GM23338 (cell line): ENCODE measurements around the gene DMD. TPM values are rescaled to one million over a fixed set of nuclear protein-coding genes. Genes with fewer than 3 reads are reported as not detected.

ENCODE experiments used
- ATAC-seq: fragments of 200-7000 bp; cut with Tn5 transposase; 3 replicates; pipeline ENCODE4 v1.9.1; 2020
- DNase-seq: peaks from one replicate; pipeline ENCODE4 v3.0.0-alpha.2; 2015; ENCODE audit warnings: low spot score
- H2AFZ ChIP-seq: fragments of 200-600 bp; sonication (generic); 2 replicates; pipeline ENCODE4 v1.8.0; 2016; ENCODE audit warnings: antibody characterized with exemption, mild to moderate bottlenecking, moderate library complexity
- H3F3A ChIP-seq: fragments of 200-600 bp; sonication (generic); replicated peaks from 2 replicates; pipeline ENCODE4 v1.8.0; 2017; ENCODE audit warnings: antibody characterized with exemption, mixed run types, low read depth
- H3K27ac ChIP-seq: fragments of 200-600 bp; sonication (generic); 2 replicates; pipeline ENCODE4 v1.6.1; 2016; ENCODE audit warnings: low read depth
- H3K27me3 ChIP-seq: fragments of 200-600 bp; sonication (generic); 2 replicates; pipeline ENCODE4 v1.8.0; 2016; ENCODE audit warnings: mild to moderate bottlenecking, mixed run types, moderate library complexity; ENCODE audit not compliant: insufficient read depth
- H3K36me3 ChIP-seq: fragments of 200-600 bp; sonication (generic); 2 replicates; pipeline ENCODE4 v1.8.0; 2016; ENCODE audit warnings: mild to moderate bottlenecking; ENCODE audit not compliant: insufficient read depth
- H3K4me1 ChIP-seq: fragments of 200-600 bp; sonication (generic); 2 replicates; pipeline ENCODE4 v1.8.0; 2016; ENCODE audit warnings: mild to moderate bottlenecking, moderate library complexity; ENCODE audit not compliant: insufficient read depth
- H3K4me2 ChIP-seq: fragments of 200-600 bp; sonication (generic); 2 replicates; pipeline ENCODE4 v1.7.1; 2017; ENCODE audit warnings: mixed run types
- H3K4me3 ChIP-seq: fragments of 200-600 bp; sonication (generic); 2 replicates; pipeline ENCODE4 v1.6.1; 2016; ENCODE audit warnings: mixed run types
- H3K79me2 ChIP-seq: fragments of 200-600 bp; sonication (generic); replicated peaks from 2 replicates; pipeline ENCODE4 v1.8.0; 2017; ENCODE audit warnings: mild to moderate bottlenecking; ENCODE audit not compliant: insufficient read depth
- H3K9me2 ChIP-seq: fragments of 200-600 bp; sonication (generic); 2 replicates; pipeline ENCODE4 v1.8.0; 2017; ENCODE audit not compliant: insufficient read depth
- H4K20me1 ChIP-seq: fragments of 200-600 bp; sonication (generic); replicated peaks from 2 replicates; pipeline ENCODE4 v1.8.0; 2017; ENCODE audit warnings: mild to moderate bottlenecking; ENCODE audit not compliant: insufficient read depth
- H3K27ac Mint-ChIP-seq: 2 replicates; pipeline ENCODE4 v1.8.0; 2020; ENCODE audit warnings: inconsistent platforms, mild to moderate bottlenecking, moderate library complexity, mixed read lengths
- H3K27me3 Mint-ChIP-seq: 3 replicates; pipeline ENCODE4 v1.8.0; 2022; ENCODE audit warnings: low read depth, mild to moderate bottlenecking, moderate library complexity, mixed read lengths, inconsistent platforms; ENCODE audit not compliant: insufficient read depth, poor library complexity
- H3K36me3 Mint-ChIP-seq: 3 replicates; pipeline ENCODE4 v1.8.0; 2021; ENCODE audit warnings: low read depth, mild to moderate bottlenecking, inconsistent platforms, moderate library complexity, mixed read lengths
- H3K4me1 Mint-ChIP-seq: 3 replicates; pipeline ENCODE4 v1.8.0; 2020; ENCODE audit warnings: mild to moderate bottlenecking, inconsistent platforms, mixed read lengths
- H3K4me3 Mint-ChIP-seq: 3 replicates; pipeline ENCODE4 v1.8.0; 2021; ENCODE audit warnings: moderate library complexity, mild to moderate bottlenecking, inconsistent platforms, mixed read lengths
- H3K9me3 Mint-ChIP-seq: 3 replicates; pipeline ENCODE4 v1.8.0; 2020; ENCODE audit warnings: moderate library complexity, mild to moderate bottlenecking, inconsistent platforms, mixed read lengths
- EZH2 ChIP-seq: fragments of 200-600 bp; sonication (generic); IDR thresholded peaks from one replicate; pipeline ENCODE4 v1.8.0; 2017; ENCODE audit warnings: antibody characterized with exemption, mild to moderate bottlenecking, low read depth; ENCODE audit not compliant: unreplicated experiment
- EZH2phosphoT487 ChIP-seq: fragments of 200-600 bp; sonication (generic); IDR thresholded peaks from one replicate; pipeline ENCODE4 v1.8.1; 2018; ENCODE audit warnings: antibody characterized with exemption; ENCODE audit not compliant: unreplicated experiment
- NANOG ChIP-seq: IDR thresholded peaks from 2 replicates; pipeline ENCODE4 v1.6.1; 2016; ENCODE audit warnings: antibody characterized with exemption, borderline replicate concordance
- REST ChIP-seq: IDR thresholded peaks from one replicate; pipeline ENCODE4 v1.6.1; 2018; ENCODE audit warnings: antibody characterized with exemption; ENCODE audit not compliant: unreplicated experiment
- STAT1 ChIP-seq: IDR thresholded peaks from one replicate; pipeline ENCODE4 v1.6.1; 2016; ENCODE audit warnings: antibody characterized with exemption; ENCODE audit not compliant: unreplicated experiment
- polyA plus RNA-seq: library from polyadenylated mRNA; unstranded; fragments of >200 nt; fragmentation: Nextera tagmentation; extraction: Ambion mirVana; gene quantifications from 2 replicates; pipeline ENCODE4 v1.2.1, GENCODE V29; 2016
- total RNA-seq: library from RNA; depleted of rRNA; stranded (reverse); fragments of >200 nt; shearing (Covaris generic); gene quantifications from 2 replicates; pipeline ENCODE4 v1.2.3, GENCODE V29; 2014
- TF ChIP-seq, protein P1 (sequence below): IDR thresholded peaks from 2 replicates; pipeline ENCODE4 v1.6.1; 2016; ENCODE audit warnings: antibody characterized with exemption
- TF ChIP-seq, protein P2 (sequence below): fragments of 250-450 bp; sonication (Bioruptor Pico); IDR thresholded peaks from 2 replicates; pipeline ENCODE4 v1.5.0; 2020; ENCODE audit warnings: mild to moderate bottlenecking, moderate library complexity

Gene DMD
- total and polyA plus RNA-seq, 2 experiments from 2014 or later, result 4.5 to 7.6 TPM

- no peaks in the 10 kb centered on the region for H4K20me1 ChIP-seq
Measured at GRCh38 chrX:31166832-31167231, 2044.5 kb downstream of the DMD start.

More at GRCh38 chrX:31166832-31167231, 2044.5 kb downstream of the DMD start:
- Mint-ChIP-seq H3K36me3 (peaks cover 8% of the 10 kb centered on the region; the same call in 2 of the 3 replicates), H3K9me3 (no peaks in the 10 kb centered on the region; the same call in 2 of the 3 replicates), H3K4me3 (no peak overlapping the region), H3K4me1 (peaks cover 5% of the 10 kb centered on the region; the same call in 2 of the 3 replicates), H3K27ac (peak overlapping the region; percentile 56; the same call in 1 of the 2 replicates), H3K27me3 (peaks cover 3% of the 10 kb centered on the region)
- TF ChIP-seq NANOG, result no peak
- TF ChIP-seq REST, result no peak
- TF ChIP-seq STAT1, result no peak
- TF ChIP-seq, protein P1, sequence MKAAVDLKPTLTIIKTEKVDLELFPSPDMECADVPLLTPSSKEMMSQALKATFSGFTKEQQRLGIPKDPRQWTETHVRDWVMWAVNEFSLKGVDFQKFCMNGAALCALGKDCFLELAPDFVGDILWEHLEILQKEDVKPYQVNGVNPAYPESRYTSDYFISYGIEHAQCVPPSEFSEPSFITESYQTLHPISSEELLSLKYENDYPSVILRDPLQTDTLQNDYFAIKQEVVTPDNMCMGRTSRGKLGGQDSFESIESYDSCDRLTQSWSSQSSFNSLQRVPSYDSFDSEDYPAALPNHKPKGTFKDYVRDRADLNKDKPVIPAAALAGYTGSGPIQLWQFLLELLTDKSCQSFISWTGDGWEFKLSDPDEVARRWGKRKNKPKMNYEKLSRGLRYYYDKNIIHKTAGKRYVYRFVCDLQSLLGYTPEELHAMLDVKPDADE, result no peak
- no peak for TF ChIP-seq EZH2
- TF ChIP-seq EZH2phosphoT487, result no peak
- TF ChIP-seq, protein P2, sequence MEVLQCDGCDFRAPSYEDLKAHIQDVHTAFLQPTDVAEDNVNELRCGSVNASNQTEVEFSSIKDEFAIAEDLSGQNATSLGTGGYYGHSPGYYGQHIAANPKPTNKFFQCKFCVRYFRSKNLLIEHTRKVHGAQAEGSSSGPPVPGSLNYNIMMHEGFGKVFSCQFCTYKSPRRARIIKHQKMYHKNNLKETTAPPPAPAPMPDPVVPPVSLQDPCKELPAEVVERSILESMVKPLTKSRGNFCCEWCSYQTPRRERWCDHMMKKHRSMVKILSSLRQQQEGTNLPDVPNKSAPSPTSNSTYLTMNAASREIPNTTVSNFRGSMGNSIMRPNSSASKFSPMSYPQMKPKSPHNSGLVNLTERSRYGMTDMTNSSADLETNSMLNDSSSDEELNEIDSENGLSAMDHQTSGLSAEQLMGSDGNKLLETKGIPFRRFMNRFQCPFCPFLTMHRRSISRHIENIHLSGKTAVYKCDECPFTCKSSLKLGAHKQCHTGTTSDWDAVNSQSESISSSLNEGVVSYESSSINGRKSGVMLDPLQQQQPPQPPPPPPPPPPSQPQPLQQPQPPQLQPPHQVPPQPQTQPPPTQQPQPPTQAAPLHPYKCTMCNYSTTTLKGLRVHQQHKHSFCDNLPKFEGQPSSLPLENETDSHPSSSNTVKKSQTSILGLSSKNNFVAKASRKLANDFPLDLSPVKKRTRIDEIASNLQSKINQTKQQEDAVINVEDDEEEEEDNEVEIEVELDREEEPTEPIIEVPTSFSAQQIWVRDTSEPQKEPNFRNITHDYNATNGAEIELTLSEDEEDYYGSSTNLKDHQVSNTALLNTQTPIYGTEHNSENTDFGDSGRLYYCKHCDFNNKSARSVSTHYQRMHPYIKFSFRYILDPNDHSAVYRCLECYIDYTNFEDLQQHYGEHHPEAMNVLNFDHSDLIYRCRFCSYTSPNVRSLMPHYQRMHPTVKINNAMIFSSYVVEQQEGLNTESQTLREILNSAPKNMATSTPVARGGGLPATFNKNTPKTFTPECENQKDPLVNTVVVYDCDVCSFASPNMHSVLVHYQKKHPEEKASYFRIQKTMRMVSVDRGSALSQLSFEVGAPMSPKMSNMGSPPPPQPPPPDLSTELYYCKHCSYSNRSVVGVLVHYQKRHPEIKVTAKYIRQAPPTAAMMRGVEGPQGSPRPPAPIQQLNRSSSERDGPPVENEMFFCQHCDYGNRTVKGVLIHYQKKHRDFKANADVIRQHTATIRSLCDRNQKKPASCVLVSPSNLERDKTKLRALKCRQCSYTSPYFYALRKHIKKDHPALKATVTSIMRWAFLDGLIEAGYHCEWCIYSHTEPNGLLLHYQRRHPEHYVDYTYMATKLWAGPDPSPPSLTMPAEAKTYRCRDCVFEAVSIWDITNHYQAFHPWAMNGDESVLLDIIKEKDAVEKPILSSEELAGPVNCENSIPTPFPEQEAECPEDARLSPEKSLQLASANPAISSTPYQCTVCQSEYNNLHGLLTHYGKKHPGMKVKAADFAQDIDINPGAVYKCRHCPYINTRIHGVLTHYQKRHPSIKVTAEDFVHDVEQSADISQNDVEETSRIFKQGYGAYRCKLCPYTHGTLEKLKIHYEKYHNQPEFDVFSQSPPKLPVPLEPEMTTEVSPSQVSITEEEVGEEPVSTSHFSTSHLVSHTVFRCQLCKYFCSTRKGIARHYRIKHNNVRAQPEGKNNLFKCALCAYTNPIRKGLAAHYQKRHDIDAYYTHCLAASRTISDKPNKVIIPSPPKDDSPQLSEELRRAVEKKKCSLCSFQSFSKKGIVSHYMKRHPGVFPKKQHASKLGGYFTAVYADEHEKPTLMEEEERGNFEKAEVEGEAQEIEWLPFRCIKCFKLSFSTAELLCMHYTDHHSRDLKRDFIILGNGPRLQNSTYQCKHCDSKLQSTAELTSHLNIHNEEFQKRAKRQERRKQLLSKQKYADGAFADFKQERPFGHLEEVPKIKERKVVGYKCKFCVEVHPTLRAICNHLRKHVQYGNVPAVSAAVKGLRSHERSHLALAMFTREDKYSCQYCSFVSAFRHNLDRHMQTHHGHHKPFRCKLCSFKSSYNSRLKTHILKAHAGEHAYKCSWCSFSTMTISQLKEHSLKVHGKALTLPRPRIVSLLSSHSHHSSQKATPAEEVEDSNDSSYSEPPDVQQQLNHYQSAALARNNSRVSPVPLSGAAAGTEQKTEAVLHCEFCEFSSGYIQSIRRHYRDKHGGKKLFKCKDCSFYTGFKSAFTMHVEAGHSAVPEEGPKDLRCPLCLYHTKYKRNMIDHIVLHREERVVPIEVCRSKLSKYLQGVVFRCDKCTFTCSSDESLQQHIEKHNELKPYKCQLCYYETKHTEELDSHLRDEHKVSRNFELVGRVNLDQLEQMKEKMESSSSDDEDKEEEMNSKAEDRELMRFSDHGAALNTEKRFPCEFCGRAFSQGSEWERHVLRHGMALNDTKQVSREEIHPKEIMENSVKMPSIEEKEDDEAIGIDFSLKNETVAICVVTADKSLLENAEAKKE (CRISPR knock-in tag), result no peak
- Histone ChIP-seq H3K79me2 (no peaks in the 10 kb centered on the region), H2AFZ (no peak overlapping the region), H3K36me3 (no peaks in the 10 kb centered on the region), H3K27ac (no peak overlapping the region), H3F3A (no peaks in the 10 kb centered on the region), H3K4me1 (0 out of 2 replicates have a peak, but pooled peaks cover 4% of the 10 kb centered on the region), H3K9me2 (no peaks in the 10 kb centered on the region), H3K4me3 (no peak overlapping the region), H3K27me3 (no peaks in the 10 kb centered on the region), H3K4me2 (no peak overlapping the region)
- ATAC-seq (no peak), DNase-seq (no peak)
